GM23248 (cell line): ENCODE data around the gene ALDH4A1.

Source experiments
- EZH2 ChIP-seq: fragments of 200-600 bp; sonication (generic); IDR thresholded peaks from 2 replicates; pipeline ENCODE4 v1.6.1; 2018; ENCODE audit warnings: antibody characterized with exemption, mild to moderate bottlenecking; ENCODE audit not compliant: insufficient read depth, poor library complexity, severe bottlenecking
- EZH2phosphoT487 ChIP-seq: fragments of 200-600 bp; sonication (generic); IDR thresholded peaks from 2 replicates; pipeline ENCODE4 v1.6.1; 2018; ENCODE audit warnings: antibody characterized with exemption, moderate library complexity, mild to moderate bottlenecking, low read depth; ENCODE audit not compliant: insufficient read depth

DNA sequence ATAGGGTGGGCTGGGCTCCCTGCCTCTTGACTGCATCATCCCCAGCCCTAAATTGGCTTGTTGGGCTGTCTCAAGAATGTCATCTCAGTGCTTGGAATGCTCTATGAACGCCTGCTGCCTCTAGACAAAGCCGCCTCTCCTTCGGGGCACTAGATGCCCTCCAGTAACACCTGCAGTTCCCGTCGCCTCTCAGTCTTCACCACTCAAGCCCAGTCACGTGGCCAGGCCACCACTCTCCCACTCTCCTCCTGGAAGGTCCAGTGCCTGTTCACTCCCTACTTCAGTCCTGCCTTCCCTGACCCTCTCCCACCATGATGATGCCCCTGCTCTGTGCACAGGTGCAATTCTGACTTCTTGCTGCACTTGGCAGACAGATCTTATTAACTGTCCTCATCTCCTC, 49.9 kb downstream of the ALDH4A1 start:
- TF ChIP-seq EZH2, result no peak
- no peak for TF ChIP-seq EZH2phosphoT487
